ENCODE measurements around the gene ATG7. TPM values are rescaled to one million over a fixed set of nuclear protein-coding genes. Genes with fewer than 3 reads are reported as not detected.

The ATG7 gene
- total RNA-seq, 2 experiments from 2014 or later = 21.7 to 28.4 TPM

DNA sequence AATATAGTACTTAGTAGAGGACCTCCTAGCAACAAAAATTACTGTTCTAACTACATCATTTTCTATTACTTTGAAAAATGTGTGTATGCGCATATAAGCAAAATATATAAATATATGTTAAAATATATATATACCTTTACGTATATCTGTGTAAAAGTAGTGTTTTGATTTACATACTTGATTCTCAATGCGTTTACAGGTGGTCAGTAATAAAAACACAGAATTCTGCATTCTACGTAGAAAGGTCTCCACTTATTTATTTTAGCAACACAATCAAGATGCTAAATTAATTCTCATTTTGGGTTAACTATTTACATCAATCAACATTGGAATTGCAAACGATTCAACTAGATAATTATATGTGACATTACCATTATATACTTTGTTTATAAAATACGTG, 158.0 kb downstream of the ATG7 start:
- CTCF ChIA-PET (ENCODE audit: unreplicated experiment) = no interaction called here
- Histone ChIP-seq H2AFZ (ENCODE audit: low read length) (no peak overlapping the region), H3K9me3 (ENCODE audit: low read length) (no peaks in the 10 kb centered on the region), H3K9me2 (ENCODE audit: insufficient read depth, low read length) (no peaks in the 10 kb centered on the region), H3K27ac (ENCODE audit: low read depth, low read length, poor library complexity, severe bottlenecking) (no peak overlapping the region), H3K4me3 (ENCODE audit: low read depth, low read length, poor library complexity, severe bottlenecking) (no peak overlapping the region), H3K4me2 (ENCODE audit: low read length) (no peak overlapping the region), H3K79me2 (ENCODE audit: insufficient read depth, low read depth, low read length) (no peaks in the 10 kb centered on the region), H3K4me1 (ENCODE audit: insufficient read depth, low read length, poor library complexity, severe bottlenecking) (no peaks in the 10 kb centered on the region), H3K36me3 (ENCODE audit: insufficient read depth, low read length) (no peaks in the 10 kb centered on the region), H4K20me1 (ENCODE audit: insufficient read depth, low read length) (no peaks in the 10 kb centered on the region)
- POLR2A ChIA-PET = no interaction called here
- BruUV-seq (replicated peaks) = no TSS peak
- TF ChIP-seq, protein P1, sequence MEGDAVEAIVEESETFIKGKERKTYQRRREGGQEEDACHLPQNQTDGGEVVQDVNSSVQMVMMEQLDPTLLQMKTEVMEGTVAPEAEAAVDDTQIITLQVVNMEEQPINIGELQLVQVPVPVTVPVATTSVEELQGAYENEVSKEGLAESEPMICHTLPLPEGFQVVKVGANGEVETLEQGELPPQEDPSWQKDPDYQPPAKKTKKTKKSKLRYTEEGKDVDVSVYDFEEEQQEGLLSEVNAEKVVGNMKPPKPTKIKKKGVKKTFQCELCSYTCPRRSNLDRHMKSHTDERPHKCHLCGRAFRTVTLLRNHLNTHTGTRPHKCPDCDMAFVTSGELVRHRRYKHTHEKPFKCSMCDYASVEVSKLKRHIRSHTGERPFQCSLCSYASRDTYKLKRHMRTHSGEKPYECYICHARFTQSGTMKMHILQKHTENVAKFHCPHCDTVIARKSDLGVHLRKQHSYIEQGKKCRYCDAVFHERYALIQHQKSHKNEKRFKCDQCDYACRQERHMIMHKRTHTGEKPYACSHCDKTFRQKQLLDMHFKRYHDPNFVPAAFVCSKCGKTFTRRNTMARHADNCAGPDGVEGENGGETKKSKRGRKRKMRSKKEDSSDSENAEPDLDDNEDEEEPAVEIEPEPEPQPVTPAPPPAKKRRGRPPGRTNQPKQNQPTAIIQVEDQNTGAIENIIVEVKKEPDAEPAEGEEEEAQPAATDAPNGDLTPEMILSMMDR (conservative IDR thresholded peaks at IDR 0.05; ENCODE audit: low read length) = no peak
- TF ChIP-seq EZH2phosphoT487 (IDR thresholded peaks at IDR 0.05; ENCODE audit: borderline replicate concordance, low read depth, low read length) = no peak
- intact Hi-C loops (cut with micrococcal nuclease; ENCODE audit: unreplicated experiment) = no loop called here
- DNase-seq (ENCODE audit: low spot score) = no peak

DNA sequence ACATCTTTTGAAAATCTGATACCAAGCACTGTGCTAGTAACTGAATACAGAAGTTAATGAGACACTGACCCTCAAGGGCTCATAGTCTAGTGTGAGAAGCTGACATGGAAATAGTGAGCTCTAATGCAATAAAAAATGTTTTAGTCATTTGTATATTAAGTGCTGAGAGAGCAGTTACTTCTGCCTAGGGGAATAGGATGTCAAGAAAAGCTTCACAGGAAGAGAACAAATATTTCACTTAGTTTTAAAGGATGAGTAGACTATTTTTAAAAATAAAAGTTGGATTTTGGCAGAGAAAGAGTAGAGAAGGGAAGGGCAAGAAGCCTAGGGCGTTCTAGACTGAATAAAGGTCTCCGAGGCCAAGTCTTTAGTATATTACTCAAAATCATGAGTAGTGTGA, 158.4 kb downstream of the ATG7 start:
- BruUV-seq (replicated peaks) = no TSS peak
- ChIA-PET POLR2A (interaction anchor here (1.0 kb wide), 1 partner anchor 29 kb away, joined by 3 read pairs; no protein-coding TSS in a partner anchor), CTCF (ENCODE audit: unreplicated experiment) (no interaction called here)
- Histone ChIP-seq H3K27ac (ENCODE audit: low read depth, low read length, poor library complexity, severe bottlenecking) (no peak overlapping the region), H3K9me3 (ENCODE audit: low read length) (no peaks in the 10 kb centered on the region), H3K4me1 (ENCODE audit: insufficient read depth, low read length, poor library complexity, severe bottlenecking) (no peaks in the 10 kb centered on the region), H3K4me2 (ENCODE audit: low read length) (no peak overlapping the region), H2AFZ (ENCODE audit: low read length) (no peak overlapping the region), H3K4me3 (ENCODE audit: low read depth, low read length, poor library complexity, severe bottlenecking) (no peak overlapping the region), H3K9me2 (ENCODE audit: insufficient read depth, low read length) (no peaks in the 10 kb centered on the region), H3K79me2 (ENCODE audit: insufficient read depth, low read depth, low read length) (no peaks in the 10 kb centered on the region), H3K36me3 (ENCODE audit: insufficient read depth, low read length) (no peaks in the 10 kb centered on the region), H4K20me1 (ENCODE audit: insufficient read depth, low read length) (no peaks in the 10 kb centered on the region)
- intact Hi-C loops (cut with micrococcal nuclease; ENCODE audit: unreplicated experiment) = no loop called here
- no peak for DNase-seq (ENCODE audit: low spot score)
- no peak for TF ChIP-seq EZH2phosphoT487 (IDR thresholded peaks at IDR 0.05; ENCODE audit: borderline replicate concordance, low read depth, low read length)
- TF ChIP-seq, protein P1 (conservative IDR thresholded peaks at IDR 0.05; ENCODE audit: low read length) = no peak

DNA sequence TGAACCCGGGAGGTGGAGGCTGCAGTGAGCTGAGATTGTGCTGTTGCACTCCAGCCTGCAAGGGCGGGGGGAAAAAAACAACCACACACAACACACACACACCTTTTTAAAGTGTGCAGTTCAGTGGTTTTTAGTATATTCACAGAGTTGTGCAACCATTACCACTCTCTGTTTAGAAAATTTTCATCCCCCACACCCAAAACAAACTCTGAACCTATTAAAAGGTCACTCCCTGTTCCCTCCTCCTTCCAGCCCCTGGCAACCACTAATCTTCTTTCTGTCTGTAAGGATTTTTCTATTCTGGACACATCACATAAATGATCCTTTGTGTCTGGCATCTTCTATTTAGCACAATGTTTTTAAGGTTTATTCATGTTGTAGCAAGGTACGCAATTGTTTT, 159.1 kb downstream of the ATG7 start:
- intact Hi-C loops (cut with micrococcal nuclease; ENCODE audit: unreplicated experiment) = no loop called here
- no peaks in the 10 kb centered on the region for H3K79me2 ChIP-seq (ENCODE audit: insufficient read depth, low read depth, low read length)
- CTCF ChIA-PET (ENCODE audit: unreplicated experiment) = no interaction called here
- no peak overlapping the region for H3K4me2 ChIP-seq (ENCODE audit: low read length)
- H3K27ac ChIP-seq (ENCODE audit: low read depth, low read length, poor library complexity, severe bottlenecking) = no peak overlapping the region
- H3K9me2 ChIP-seq (ENCODE audit: insufficient read depth, low read length) = no peaks in the 10 kb centered on the region
- no peaks in the 10 kb centered on the region for H3K4me1 ChIP-seq (ENCODE audit: insufficient read depth, low read length, poor library complexity, severe bottlenecking)
- H3K36me3 ChIP-seq (ENCODE audit: insufficient read depth, low read length) = no peaks in the 10 kb centered on the region
- DNase-seq (ENCODE audit: low spot score) = no peak
- no peak for TF ChIP-seq EZH2phosphoT487 (IDR thresholded peaks at IDR 0.05; ENCODE audit: borderline replicate concordance, low read depth, low read length)
- TF ChIP-seq, protein P1 (conservative IDR thresholded peaks at IDR 0.05; ENCODE audit: low read length) = no peak
- no peaks in the 10 kb centered on the region for H4K20me1 ChIP-seq (ENCODE audit: insufficient read depth, low read length)
- no peaks in the 10 kb centered on the region for H3K9me3 ChIP-seq (ENCODE audit: low read length)
- POLR2A ChIA-PET = interaction anchor here (1.0 kb wide), 1 partner anchor 29 kb away, joined by 3 read pairs; no protein-coding TSS in a partner anchor
- no peak overlapping the region for H3K4me3 ChIP-seq (ENCODE audit: low read depth, low read length, poor library complexity, severe bottlenecking)
- H2AFZ ChIP-seq (ENCODE audit: low read length) = no peak overlapping the region
- BruUV-seq (replicated peaks) = no TSS peak

Data from OCI-LY7 (cell line).